HL-60 (cell line): ENCODE measurements around the gene SMAD6.

Experiments
- GABPA ChIP-seq: IDR thresholded peaks from 2 replicates; pipeline ENCODE4 v1.6.1; 2012; ENCODE audit warnings: low read depth
- POLR2AphosphoS5 ChIP-seq: IDR thresholded peaks from 2 replicates; pipeline ENCODE4 v1.6.1; 2012; ENCODE audit warnings: low read depth
- SPI1 ChIP-seq: IDR thresholded peaks from 2 replicates; pipeline ENCODE4 v1.6.1; 2012; ENCODE audit warnings: low read depth, mild to moderate bottlenecking, borderline replicate concordance
- TF ChIP-seq, protein P1 (sequence below): IDR thresholded peaks from 2 replicates; pipeline ENCODE4 v1.6.1; 2012; ENCODE audit warnings: low read depth; ENCODE audit not compliant: insufficient replicate concordance
- TF ChIP-seq, protein P2 (sequence below): IDR thresholded peaks from one replicate; pipeline ENCODE4 v1.5.1; 2011; ENCODE audit warnings: low read length, control low read depth, inconsistent platforms; ENCODE audit not compliant: insufficient read depth

DNA sequence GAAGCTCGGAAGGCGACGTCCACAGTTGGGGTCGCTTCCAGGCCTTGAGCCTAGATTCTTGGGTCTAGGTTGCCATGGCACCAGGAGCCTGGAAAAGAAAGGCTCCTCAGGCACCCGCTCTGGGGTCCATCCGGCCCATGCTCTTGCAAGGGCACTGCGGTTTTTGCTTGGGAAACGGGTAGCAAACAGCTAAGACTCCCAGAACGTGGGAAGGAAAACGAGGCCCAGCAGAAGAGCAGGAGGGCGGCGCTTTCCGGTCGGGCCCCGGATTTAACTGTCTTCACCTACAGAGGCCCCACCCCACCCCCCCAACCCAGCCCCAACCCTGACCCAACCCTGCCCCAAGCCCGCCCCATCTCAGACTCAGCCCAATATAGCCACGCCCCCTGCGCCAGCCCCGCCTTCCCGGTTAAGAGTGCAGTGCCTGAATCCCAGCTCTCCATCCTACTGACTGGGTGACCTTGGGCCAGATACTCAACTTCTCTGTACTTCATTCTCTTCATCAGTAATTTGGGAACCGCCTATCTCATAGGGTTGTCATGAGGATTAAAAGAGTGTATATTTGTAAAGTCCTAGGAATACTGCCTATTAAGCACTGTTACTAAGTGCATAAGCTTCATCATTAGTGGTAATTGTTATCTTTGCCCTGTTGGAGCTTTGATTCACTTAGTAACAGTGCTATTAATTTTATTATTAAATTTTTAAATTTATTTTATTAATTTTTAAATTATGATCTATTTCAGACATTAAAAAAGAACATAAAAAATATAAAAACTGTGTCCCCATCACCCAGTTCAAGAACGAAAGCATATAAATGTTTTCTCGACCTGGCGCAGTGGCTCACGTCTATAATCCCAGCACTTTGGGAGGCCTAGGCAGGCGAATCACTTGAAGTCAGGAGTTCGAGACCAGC is 28.4 kb upstream of the SMAD6 start:
- TF ChIP-seq GABPA (no peak), POLR2AphosphoS5 (no peak), SPI1 (no peak)
- TF ChIP-seq, protein P1, sequence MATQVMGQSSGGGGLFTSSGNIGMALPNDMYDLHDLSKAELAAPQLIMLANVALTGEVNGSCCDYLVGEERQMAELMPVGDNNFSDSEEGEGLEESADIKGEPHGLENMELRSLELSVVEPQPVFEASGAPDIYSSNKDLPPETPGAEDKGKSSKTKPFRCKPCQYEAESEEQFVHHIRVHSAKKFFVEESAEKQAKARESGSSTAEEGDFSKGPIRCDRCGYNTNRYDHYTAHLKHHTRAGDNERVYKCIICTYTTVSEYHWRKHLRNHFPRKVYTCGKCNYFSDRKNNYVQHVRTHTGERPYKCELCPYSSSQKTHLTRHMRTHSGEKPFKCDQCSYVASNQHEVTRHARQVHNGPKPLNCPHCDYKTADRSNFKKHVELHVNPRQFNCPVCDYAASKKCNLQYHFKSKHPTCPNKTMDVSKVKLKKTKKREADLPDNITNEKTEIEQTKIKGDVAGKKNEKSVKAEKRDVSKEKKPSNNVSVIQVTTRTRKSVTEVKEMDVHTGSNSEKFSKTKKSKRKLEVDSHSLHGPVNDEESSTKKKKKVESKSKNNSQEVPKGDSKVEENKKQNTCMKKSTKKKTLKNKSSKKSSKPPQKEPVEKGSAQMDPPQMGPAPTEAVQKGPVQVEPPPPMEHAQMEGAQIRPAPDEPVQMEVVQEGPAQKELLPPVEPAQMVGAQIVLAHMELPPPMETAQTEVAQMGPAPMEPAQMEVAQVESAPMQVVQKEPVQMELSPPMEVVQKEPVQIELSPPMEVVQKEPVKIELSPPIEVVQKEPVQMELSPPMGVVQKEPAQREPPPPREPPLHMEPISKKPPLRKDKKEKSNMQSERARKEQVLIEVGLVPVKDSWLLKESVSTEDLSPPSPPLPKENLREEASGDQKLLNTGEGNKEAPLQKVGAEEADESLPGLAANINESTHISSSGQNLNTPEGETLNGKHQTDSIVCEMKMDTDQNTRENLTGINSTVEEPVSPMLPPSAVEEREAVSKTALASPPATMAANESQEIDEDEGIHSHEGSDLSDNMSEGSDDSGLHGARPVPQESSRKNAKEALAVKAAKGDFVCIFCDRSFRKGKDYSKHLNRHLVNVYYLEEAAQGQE, result no peak
- TF ChIP-seq, protein P2, sequence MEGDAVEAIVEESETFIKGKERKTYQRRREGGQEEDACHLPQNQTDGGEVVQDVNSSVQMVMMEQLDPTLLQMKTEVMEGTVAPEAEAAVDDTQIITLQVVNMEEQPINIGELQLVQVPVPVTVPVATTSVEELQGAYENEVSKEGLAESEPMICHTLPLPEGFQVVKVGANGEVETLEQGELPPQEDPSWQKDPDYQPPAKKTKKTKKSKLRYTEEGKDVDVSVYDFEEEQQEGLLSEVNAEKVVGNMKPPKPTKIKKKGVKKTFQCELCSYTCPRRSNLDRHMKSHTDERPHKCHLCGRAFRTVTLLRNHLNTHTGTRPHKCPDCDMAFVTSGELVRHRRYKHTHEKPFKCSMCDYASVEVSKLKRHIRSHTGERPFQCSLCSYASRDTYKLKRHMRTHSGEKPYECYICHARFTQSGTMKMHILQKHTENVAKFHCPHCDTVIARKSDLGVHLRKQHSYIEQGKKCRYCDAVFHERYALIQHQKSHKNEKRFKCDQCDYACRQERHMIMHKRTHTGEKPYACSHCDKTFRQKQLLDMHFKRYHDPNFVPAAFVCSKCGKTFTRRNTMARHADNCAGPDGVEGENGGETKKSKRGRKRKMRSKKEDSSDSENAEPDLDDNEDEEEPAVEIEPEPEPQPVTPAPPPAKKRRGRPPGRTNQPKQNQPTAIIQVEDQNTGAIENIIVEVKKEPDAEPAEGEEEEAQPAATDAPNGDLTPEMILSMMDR, result no peak
